Activated naive CD8-positive, alpha-beta T cell treated with anti-CD3 and anti-CD28 coated beads, Interleukin-2, amount 10 ng/mL, durations not matched to agents 7 days and 5 days (primary cell): ENCODE data around the gene AOC2. TPM values are rescaled to one million over a fixed set of nuclear protein-coding genes. Genes with fewer than 3 reads are reported as not detected.
"Not testable (repeated sequence)": the region's sequence is repeated elsewhere in the genome, so short reads cannot be mapped to it uniquely, and the experiment has no call there.

ENCODE experiments used
- ATAC-seq: fragments of 150-1000 bp; cut with Tn5 transposase; one replicate; pipeline ENCODE4 v1.10.0; 2021; ENCODE audit warnings: low read depth, moderate library complexity
- POLR2A ChIA-PET: fragments of 350-600 bp; sonication (Branson Sonifier 250); formaldehyde crosslinking; loops from one replicate; lab custom pipeline; 2021; ENCODE audit warnings: antibody characterized with exemption; lab: Charles Lee
- DNase-seq: peaks from one replicate; pipeline ENCODE4 v3.0.0; 2021
- H3K27ac Mint-ChIP-seq: one replicate; pipeline ENCODE4 v1.8.0; 2022; ENCODE audit warnings: mild to moderate bottlenecking, mixed read lengths
- H3K27me3 Mint-ChIP-seq: one replicate; pipeline ENCODE4 v1.8.0; 2022; ENCODE audit warnings: mild to moderate bottlenecking, moderate library complexity, mixed read lengths
- H3K36me3 Mint-ChIP-seq: one replicate; pipeline ENCODE4 v1.8.0; 2021; ENCODE audit warnings: mild to moderate bottlenecking, mixed read lengths
- H3K4me1 Mint-ChIP-seq: one replicate; pipeline ENCODE4 v1.8.0; 2021; ENCODE audit warnings: mixed read lengths
- H3K4me3 Mint-ChIP-seq: one replicate; pipeline ENCODE4 v1.8.0; 2022; ENCODE audit warnings: mild to moderate bottlenecking, moderate library complexity, mixed read lengths
- H3K9me3 Mint-ChIP-seq: one replicate; pipeline ENCODE4 v1.8.0; 2021; ENCODE audit warnings: mixed read lengths
- total RNA-seq, 2 experiments: library from RNA; stranded (reverse); gene quantifications; one replicate each; pipeline ENCODE4 v1.2.3, GENCODE V29; 2021

AOC2 gene
- total RNA-seq, 2 experiments from 2014 or later, result 2.5 to 2.7 TPM

- Mint-ChIP-seq H3K27ac (no peak overlapping the region), H3K4me1 (no peaks in the 10 kb centered on the region), H3K4me3 (no peak overlapping the region), H3K9me3 (no peaks in the 10 kb centered on the region), H3K27me3 (no peaks in the 10 kb centered on the region), H3K36me3 (no peaks in the 10 kb centered on the region)
- ATAC-seq (no peak), DNase-seq (no peak)
- POLR2A ChIA-PET, result no interaction called here
These were observed 8.0 kb downstream of the AOC2 start for GRCh38 chr17:42852351-42852750.

- POLR2A ChIA-PET, result no interaction called here
These were observed 8.6 kb downstream of the AOC2 start for GRCh38 chr17:42853004-42853403.

GRCh38 chr17:42853597-42853967 lies 9.2 kb downstream of the AOC2 start:
- Mint-ChIP-seq H3K36me3 (no peaks in the 10 kb centered on the region), H3K27ac (no peak overlapping the region)
- ATAC-seq, result no peak

More at GRCh38 chr17:42853004-42853403, 8.6 kb downstream of the AOC2 start:
- Mint-ChIP-seq H3K27ac (no peak overlapping the region), H3K4me3 (no peak overlapping the region), H3K4me1 (no peaks in the 10 kb centered on the region), H3K27me3 (no peaks in the 10 kb centered on the region), H3K36me3 (no peaks in the 10 kb centered on the region), H3K9me3 (no peaks in the 10 kb centered on the region)
- no peak for DNase-seq
- no peak for ATAC-seq

GRCh38 chr17:42853968-42854790 lies 9.8 kb downstream of the AOC2 start:
- Mint-ChIP-seq H3K9me3 (no peaks in the 10 kb centered on the region), H3K27ac (no peak overlapping the region), H3K27me3 (no peaks in the 10 kb centered on the region), H3K4me1 (no peaks in the 10 kb centered on the region), H3K4me3 (no peak overlapping the region), H3K36me3 (no peaks in the 10 kb centered on the region)
- POLR2A ChIA-PET, result no interaction called here
- DNase-seq (no peak), ATAC-seq (no peak)

More at GRCh38 chr17:42853597-42853967, 9.2 kb downstream of the AOC2 start:
- Mint-ChIP-seq H3K27me3 (no peaks in the 10 kb centered on the region), H3K4me3 (no peak overlapping the region), H3K4me1 (no peaks in the 10 kb centered on the region), H3K9me3 (no peaks in the 10 kb centered on the region)
- no peak for DNase-seq
- POLR2A ChIA-PET, result no interaction called here

GRCh38 chr17:42855048-42855596 lies 10.7 kb downstream of the AOC2 start:
- ATAC-seq (no peak), DNase-seq (no peak)
- no peak overlapping the region for H3K4me3 Mint-ChIP-seq
- no peaks in the 10 kb centered on the region for H3K4me1 Mint-ChIP-seq
- POLR2A ChIA-PET, result no interaction called here
- H3K36me3 Mint-ChIP-seq, result no peaks in the 10 kb centered on the region
- H3K27ac Mint-ChIP-seq, result no peak overlapping the region
- H3K27me3 Mint-ChIP-seq, result no peaks in the 10 kb centered on the region
- no peaks in the 10 kb centered on the region for H3K9me3 Mint-ChIP-seq

GRCh38 chr17:42856093-42856492 lies 11.7 kb downstream of the AOC2 start:
- ATAC-seq, H3K36me3 Mint-ChIP-seq, H3K4me3 Mint-ChIP-seq, H3K4me1 Mint-ChIP-seq, H3K9me3 Mint-ChIP-seq, H3K27ac Mint-ChIP-seq, POLR2A ChIA-PET, DNase-seq, H3K27me3 Mint-ChIP-seq: not testable (repeated sequence)

- H3K27ac Mint-ChIP-seq, DNase-seq, POLR2A ChIA-PET, ATAC-seq, H3K4me1 Mint-ChIP-seq, H3K4me3 Mint-ChIP-seq, H3K27me3 Mint-ChIP-seq, H3K36me3 Mint-ChIP-seq, H3K9me3 Mint-ChIP-seq: not testable (repeated sequence)
These were observed 12.1 kb downstream of the AOC2 start for GRCh38 chr17:42856516-42856915.

GRCh38 chr17:42857389-42857788 lies 13.0 kb downstream of the AOC2 start:
- DNase-seq, result no peak
- no peak for ATAC-seq
- Mint-ChIP-seq H3K36me3 (no peaks in the 10 kb centered on the region), H3K27me3 (no peaks in the 10 kb centered on the region), H3K4me3 (no peak overlapping the region), H3K27ac (no peak overlapping the region), H3K9me3 (no peaks in the 10 kb centered on the region), H3K4me1 (no peaks in the 10 kb centered on the region)
- POLR2A ChIA-PET, result no interaction called here

- no peak overlapping the region for H3K4me3 Mint-ChIP-seq
- ATAC-seq, result no peak
- no peaks in the 10 kb centered on the region for H3K4me1 Mint-ChIP-seq
- peaks cover 10% of the 10 kb centered on the region for H3K27me3 Mint-ChIP-seq
- H3K27ac Mint-ChIP-seq, result no peak overlapping the region
- DNase-seq, result no peak
- no peaks in the 10 kb centered on the region for H3K36me3 Mint-ChIP-seq
- peaks cover 4% of the 10 kb centered on the region for H3K9me3 Mint-ChIP-seq
- POLR2A ChIA-PET, result no interaction called here
These were observed 21.3 kb downstream of the AOC2 start for GRCh38 chr17:42865638-42866094.

- Mint-ChIP-seq H3K36me3 (no peaks in the 10 kb centered on the region), H3K27me3 (peaks cover 10% of the 10 kb centered on the region), H3K4me3 (no peak overlapping the region), H3K9me3 (peaks cover 4% of the 10 kb centered on the region), H3K4me1 (no peaks in the 10 kb centered on the region), H3K27ac (no peak overlapping the region)
- DNase-seq (no peak), ATAC-seq (no peak)
- POLR2A ChIA-PET, result no interaction called here
These were observed 21.8 kb downstream of the AOC2 start for GRCh38 chr17:42866216-42866615.

GRCh38 chr17:42866631-42867575 lies 22.5 kb downstream of the AOC2 start:
- no peak for DNase-seq
- Mint-ChIP-seq H3K27me3 (peaks cover 12% of the 10 kb centered on the region), H3K36me3 (no peaks in the 10 kb centered on the region), H3K4me1 (no peaks in the 10 kb centered on the region), H3K9me3 (peaks cover 4% of the 10 kb centered on the region), H3K27ac (no peak overlapping the region), H3K4me3 (no peak overlapping the region)
- POLR2A ChIA-PET, result no interaction called here
- no peak for ATAC-seq

GRCh38 chr17:42867694-42868261 lies 23.4 kb downstream of the AOC2 start:
- H3K9me3 Mint-ChIP-seq, H3K4me1 Mint-ChIP-seq, POLR2A ChIA-PET, DNase-seq, H3K27ac Mint-ChIP-seq, H3K4me3 Mint-ChIP-seq, H3K36me3 Mint-ChIP-seq: not testable (repeated sequence)
- ATAC-seq, result peak; percentile 10
- H3K27me3 Mint-ChIP-seq, result peaks cover 13% of the 10 kb centered on the region

GRCh38 chr17:42868338-42868737 lies 24.0 kb downstream of the AOC2 start:
- Mint-ChIP-seq H3K4me1 (no peaks in the 10 kb centered on the region), H3K9me3 (peaks cover 4% of the 10 kb centered on the region), H3K27me3 (peaks cover 15% of the 10 kb centered on the region), H3K4me3 (no peak overlapping the region), H3K27ac (no peak overlapping the region), H3K36me3 (no peaks in the 10 kb centered on the region)
- ATAC-seq (no peak), DNase-seq (no peak)
- POLR2A ChIA-PET, result no interaction called here
